WERI-Rb-1 (cell line): ENCODE measurements around the gene CIC.

Experiments used
- DNase-seq: peaks from one replicate; pipeline ENCODE4 v3.0.0-alpha.2; 2020
- H3K27ac ChIP-seq: fragments of 250-450 bp; sonication (Bioruptor Pico); 2 replicates; pipeline ENCODE4 v1.5.1; 2020; ENCODE audit warnings: mild to moderate bottlenecking, moderate library complexity
- H3K27me3 ChIP-seq: fragments of 250-450 bp; sonication (Bioruptor Pico); 2 replicates; pipeline ENCODE4 v1.5.1; 2021; ENCODE audit warnings: mild to moderate bottlenecking, low read depth, moderate library complexity; ENCODE audit not compliant: insufficient read depth, severe bottlenecking
- H3K36me3 ChIP-seq: fragments of 250-450 bp; sonication (Bioruptor Pico); 2 replicates; pipeline ENCODE4 v1.5.1; 2020; ENCODE audit warnings: mild to moderate bottlenecking, moderate library complexity
- H3K4me3 ChIP-seq: 2 replicates; pipeline ENCODE4 v1.5.1; 2011; ENCODE audit warnings: low read depth, mild to moderate bottlenecking, control low read depth, low read length
- H3K9me3 ChIP-seq: fragments of 250-450 bp; sonication (Bioruptor Pico); 2 replicates; pipeline ENCODE4 v1.5.1; 2021; ENCODE audit warnings: mild to moderate bottlenecking, moderate library complexity; ENCODE audit not compliant: severe bottlenecking
- CTCF ChIP-seq: IDR thresholded peaks from 2 replicates; pipeline ENCODE4 v1.5.1; 2011; ENCODE audit warnings: low read depth, mild to moderate bottlenecking, control low read depth, inconsistent platforms, low read length

Gene CIC

GRCh38 chr19:42246143-42246921, 22.7 kb upstream of the CIC start:
- no peaks in the 10 kb centered on the region for H3K27me3 ChIP-seq
- TF ChIP-seq CTCF: peak; percentile 50
- no peaks in the 10 kb centered on the region for H3K9me3 ChIP-seq
- H3K27ac ChIP-seq: peak overlapping the region; percentile 38; the same call in 1 of the 2 replicates
- peaks cover 20% of the 10 kb centered on the region for H3K36me3 ChIP-seq
- peak; percentile 69 for DNase-seq
- H3K4me3 ChIP-seq: no peak overlapping the region

- peak overlapping the region; percentile 38; the same call in 1 of the 2 replicates for H3K27ac ChIP-seq
- no peak for TF ChIP-seq CTCF
These were observed 22.0 kb upstream of the CIC start for GRCh38 chr19:42246922-42247639.

GRCh38 chr19:42247640-42248199, 21.3 kb upstream of the CIC start:
- DNase-seq: no peak
- Histone ChIP-seq H3K36me3 (peaks cover 20% of the 10 kb centered on the region), H3K27me3 (no peaks in the 10 kb centered on the region), H3K27ac (no peak overlapping the region), H3K9me3 (no peaks in the 10 kb centered on the region), H3K4me3 (no peak overlapping the region)
- TF ChIP-seq CTCF: no peak

More at GRCh38 chr19:42246922-42247639, 22.0 kb upstream of the CIC start:
- Histone ChIP-seq H3K36me3 (peaks cover 20% of the 10 kb centered on the region), H3K4me3 (no peak overlapping the region), H3K27me3 (no peaks in the 10 kb centered on the region), H3K9me3 (no peaks in the 10 kb centered on the region)
- no peak for DNase-seq

GRCh38 chr19:42248270-42249148, 20.5 kb upstream of the CIC start:
- H3K27ac ChIP-seq: no peak overlapping the region
- H3K9me3 ChIP-seq: no peaks in the 10 kb centered on the region
- no peak for DNase-seq

More at GRCh38 chr19:42248270-42249148, 20.5 kb upstream of the CIC start:
- H3K4me3 ChIP-seq: no peak overlapping the region
- no peaks in the 10 kb centered on the region for H3K27me3 ChIP-seq
- no peak for TF ChIP-seq CTCF
- peaks cover 20% of the 10 kb centered on the region for H3K36me3 ChIP-seq
